Esophagus squamous epithelium (tissue), 5 donors: Measurements from ENCODE around the gene CALM1. TPM values are rescaled to one million over a fixed set of nuclear protein-coding genes. Genes with fewer than 3 reads are reported as not detected.

Source experiments
- DNase-seq: peaks from one replicate; lab custom pipeline; 2025; lab: John Stamatoyannopoulos, UW
- H3K27ac ChIP-seq, 4 donors: fragments of 200-600 bp; sonication (generic); one replicate each; pipeline ENCODE4 v1.5.1; 2016 to 2019; ENCODE audit warnings: mild to moderate bottlenecking in 1 of 4
- H3K27me3 ChIP-seq, 4 donors: fragments of 200-600 bp; sonication (generic); 1 replicate in 3 of 4; 2 replicates in 1 of 4; pipeline versions ENCODE4 v1.5.1 to v1.6.0; 2017 to 2021; ENCODE audit warnings: antibody characterized with exemption in 1 of 4
- H3K36me3 ChIP-seq, 3 donors: fragments of 200-600 bp; sonication (generic); one replicate each; pipeline ENCODE4 v1.5.1; 2016 to 2019
- H3K4me1 ChIP-seq, 3 donors: fragments of 200-600 bp; sonication (generic); one replicate each; pipeline ENCODE4 v1.5.1; 2017 to 2019
- H3K4me3 ChIP-seq, 4 donors: fragments of 200-600 bp; sonication (generic); 1 replicate in 3 of 4; 2 replicates in 1 of 4; pipeline ENCODE4 v1.5.1; 2016 to 2019; ENCODE audit warnings: mild to moderate bottlenecking in 2 of 4, moderate library complexity in 1 of 4
- H3K9me3 ChIP-seq, 3 donors: fragments of 200-600 bp; sonication (generic); one replicate each; pipeline ENCODE4 v1.5.1; 2016 to 2019
- CTCF ChIP-seq, 6 experiments: fragments of 450-650 bp in 4 of 6; fragments of 200-600 bp in 2 of 6; sonication (generic) in 2 of 6; IDR thresholded peaks; one replicate each; pipeline ENCODE4 v1.5.1; 2016 to 2019; ENCODE audit warnings: antibody characterized with exemption in 6 of 6, mild to moderate bottlenecking in 4 of 6, moderate library complexity in 4 of 6
- POLR2A ChIP-seq, 4 donors: fragments of 450-650 bp; IDR thresholded peaks; one replicate each; pipeline ENCODE4 v1.6.1; 2017; ENCODE audit warnings: antibody characterized with exemption in 4 of 4, mild to moderate bottlenecking in 4 of 4, moderate library complexity in 3 of 4
- WGBS, 2 donors: methylation state at CpG; one replicate each; pipeline ENCODE4 v1.1.5; 2018; 5-methylcytosine and 5-hydroxymethylcytosine counted together
- intact Hi-C: fragments of 100-400 bp; cut with DNase I; formaldehyde crosslinking; loops from one replicate; pipeline ENCODE4 v1.15.0; 2022
- total RNA-seq, 4 donors: library from RNA; depleted of rRNA; stranded (reverse); fragments of >200 nt; gene quantifications; one replicate each; pipeline ENCODE4 v1.1.0, GENCODE V29; 2016
- donor health status: DM: yes; HTN: yes; CAD: no.

Gene CALM1
- total RNA-seq, 4 donors from 2014 or later = 329 to 554 (median 426) TPM

- no peaks in the 10 kb centered on the region for H3K27me3 ChIP-seq
- H3K4me3 ChIP-seq = peak overlapping the region; percentile 85 to 94 (median 88)
- DNase-seq = no peak
- intact Hi-C loops = loop anchor here (2.0 kb wide), 1 partner anchor 299 kb away; no protein-coding TSS in a partner anchor
- no peaks in the 10 kb centered on the region for H3K9me3 ChIP-seq
- H3K36me3 ChIP-seq = peaks cover 19 to 25% (median 20%) of the 10 kb centered on the region in 3 donors
- H3K27ac ChIP-seq = peak overlapping the region; percentile 95 to 99 (median 96)
- 0% methylated on average over 2 of the region's 89 CpGs; no CpG with 5 or more reads in 1 of the 2 donors for WGBS, 2 donors
- H3K4me1 ChIP-seq = peaks cover 10 to 55% (median 38%) of the 10 kb centered on the region in 3 donors
- no peak for TF ChIP-seq CTCF (IDR thresholded peaks at IDR 0.05)
- no peak for TF ChIP-seq POLR2A (IDR thresholded peaks at IDR 0.05)
These were observed 841 bp downstream of the CALM1 start for GRCh38 chr14:90397425-90398314.

- H3K27me3 ChIP-seq = no peaks in the 10 kb centered on the region
- peaks cover 25 to 32% (median 27%) of the 10 kb centered on the region in 3 donors for H3K36me3 ChIP-seq
- TF ChIP-seq CTCF (IDR thresholded peaks at IDR 0.05) (no peak), POLR2A (IDR thresholded peaks at IDR 0.05) (peak in 1 of 4 donors; percentile 16)
- H3K4me3 ChIP-seq = peak overlapping the region; percentile 85 to 94 (median 88)
- intact Hi-C loops = loop anchor here (2.0 kb wide), 1 partner anchor 298 kb away; no protein-coding TSS in a partner anchor
- 1% methylated on average over 13 to 14 of the region's 35 CpGs for WGBS, 2 donors
- DNase-seq = no peak
- peaks cover 10 to 60% (median 41%) of the 10 kb centered on the region in 3 donors for H3K4me1 ChIP-seq
- H3K9me3 ChIP-seq = no peaks in the 10 kb centered on the region
- H3K27ac ChIP-seq = peak overlapping the region; percentile 95 to 99 (median 96)
These were observed 1.5 kb downstream of the CALM1 start for GRCh38 chr14:90398315-90398839.

- peaks cover 10 to 67% (median 41%) of the 10 kb centered on the region in 3 donors for H3K4me1 ChIP-seq
- peak overlapping the region; percentile 85 to 94 (median 88) for H3K4me3 ChIP-seq
- peak overlapping the region; percentile 95 to 99 (median 96) for H3K27ac ChIP-seq
- 12 to 16% methylated on average over 8 of the region's 8 CpGs for WGBS, 2 donors
- TF ChIP-seq POLR2A (IDR thresholded peaks at IDR 0.05) = no peak
- TF ChIP-seq CTCF (IDR thresholded peaks at IDR 0.05) = no peak
- H3K36me3 ChIP-seq = peaks cover 31 to 38% (median 31%) of the 10 kb centered on the region in 3 donors
- H3K9me3 ChIP-seq = no peaks in the 10 kb centered on the region
- DNase-seq = no peak
- no peaks in the 10 kb centered on the region for H3K27me3 ChIP-seq
- intact Hi-C loops = loop anchor here (2.0 kb wide), 1 partner anchor 298 kb away; no protein-coding TSS in a partner anchor
These were observed 2.2 kb downstream of the CALM1 start for GRCh38 chr14:90398841-90399540.

- intact Hi-C loops = loop anchor here (2.0 to 10.0 kb wide), 2 partner anchors 115 to 297 kb away; no protein-coding TSS in a partner anchor
- 26 to 36% methylated on average over 11 to 12 of the region's 14 CpGs for WGBS, 2 donors
- Histone ChIP-seq H3K9me3 (no peaks in the 10 kb centered on the region), H3K36me3 (peaks cover 36 to 46% (median 39%) of the 10 kb centered on the region in 3 donors), H3K4me1 (peaks cover 10 to 70% (median 41%) of the 10 kb centered on the region in 3 donors), H3K27me3 (no peaks in the 10 kb centered on the region), H3K27ac (peak overlapping the region; percentile 95 to 99 (median 96)), H3K4me3 (peak overlapping the region; percentile 85 to 94 (median 88))
- TF ChIP-seq CTCF (IDR thresholded peaks at IDR 0.05) (peak; percentile 97 to 100 (median 99)), POLR2A (IDR thresholded peaks at IDR 0.05) (no peak)
- DNase-seq = peak; percentile 71
These were observed 3.0 kb downstream of the CALM1 start for GRCh38 chr14:90399541-90400444.
